ENCODE results near the gene TOR1AIP1. TPM values are rescaled to one million over a fixed set of nuclear protein-coding genes. Genes with fewer than 3 reads are reported as not detected.

Gene TOR1AIP1
- total and polyA plus RNA-seq, 3 donors from 2014 or later = 62.7 to 72.3 (median 63.7) TPM

DNA sequence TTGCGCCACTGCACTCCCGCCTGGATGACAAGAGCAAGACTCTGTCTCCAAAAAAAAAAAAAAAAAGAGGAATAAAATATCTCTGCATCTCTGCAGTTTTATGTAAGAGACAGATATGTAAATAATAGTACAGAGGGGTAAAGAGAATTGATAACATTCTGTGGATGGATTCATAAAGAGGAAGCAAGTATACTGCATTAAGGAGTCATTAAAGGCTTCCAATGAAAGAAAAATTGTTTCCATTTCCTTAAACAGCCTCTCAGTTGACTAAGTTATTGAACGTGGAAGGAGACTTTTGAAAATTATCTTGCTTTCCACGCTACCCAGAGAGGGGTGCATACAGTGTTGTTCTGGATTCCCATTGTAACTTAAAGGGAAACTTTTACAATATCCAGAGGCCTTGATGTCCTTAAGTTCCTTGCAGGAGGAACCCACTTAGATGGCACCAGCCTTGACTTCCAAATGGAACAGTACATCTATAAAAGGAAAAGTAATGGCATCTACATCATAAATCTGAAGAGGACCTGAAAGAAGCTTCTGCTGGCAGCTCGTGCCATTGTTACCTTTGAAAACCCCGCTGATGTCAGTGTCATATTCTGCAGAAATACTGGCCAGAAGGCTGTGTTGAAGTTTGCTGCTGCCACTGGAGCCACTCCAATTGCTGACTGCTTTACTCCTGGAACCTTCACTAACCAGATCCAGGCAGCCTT is 86.4 kb downstream of the TOR1AIP1 start:
- peaks cover 19% of the 10 kb centered on the region for H3K4me1 ChIP-seq
- DNase-seq = no peak
- no peaks in the 10 kb centered on the region for H3K36me3 ChIP-seq (ENCODE audit: low read depth, missing control alignments)
- intact Hi-C loops (cut with DNase I; ENCODE audit: low total_unique reads) = no loop called here
- 84 to 94% methylated on average over 6 of the region's 6 CpGs for WGBS, 2 donors
- TF ChIP-seq CTCF (IDR thresholded peaks at IDR 0.05) = no peak
- TF ChIP-seq POLR2A (IDR thresholded peaks at IDR 0.05) = no peak
- no peak overlapping the region for H3K4me3 ChIP-seq
- peak overlapping the region; percentile 80 to 93 for H3K27ac ChIP-seq
- no peaks in the 10 kb centered on the region for H3K27me3 ChIP-seq
- H3K9me3 ChIP-seq = no peaks in the 10 kb centered on the region

DNA sequence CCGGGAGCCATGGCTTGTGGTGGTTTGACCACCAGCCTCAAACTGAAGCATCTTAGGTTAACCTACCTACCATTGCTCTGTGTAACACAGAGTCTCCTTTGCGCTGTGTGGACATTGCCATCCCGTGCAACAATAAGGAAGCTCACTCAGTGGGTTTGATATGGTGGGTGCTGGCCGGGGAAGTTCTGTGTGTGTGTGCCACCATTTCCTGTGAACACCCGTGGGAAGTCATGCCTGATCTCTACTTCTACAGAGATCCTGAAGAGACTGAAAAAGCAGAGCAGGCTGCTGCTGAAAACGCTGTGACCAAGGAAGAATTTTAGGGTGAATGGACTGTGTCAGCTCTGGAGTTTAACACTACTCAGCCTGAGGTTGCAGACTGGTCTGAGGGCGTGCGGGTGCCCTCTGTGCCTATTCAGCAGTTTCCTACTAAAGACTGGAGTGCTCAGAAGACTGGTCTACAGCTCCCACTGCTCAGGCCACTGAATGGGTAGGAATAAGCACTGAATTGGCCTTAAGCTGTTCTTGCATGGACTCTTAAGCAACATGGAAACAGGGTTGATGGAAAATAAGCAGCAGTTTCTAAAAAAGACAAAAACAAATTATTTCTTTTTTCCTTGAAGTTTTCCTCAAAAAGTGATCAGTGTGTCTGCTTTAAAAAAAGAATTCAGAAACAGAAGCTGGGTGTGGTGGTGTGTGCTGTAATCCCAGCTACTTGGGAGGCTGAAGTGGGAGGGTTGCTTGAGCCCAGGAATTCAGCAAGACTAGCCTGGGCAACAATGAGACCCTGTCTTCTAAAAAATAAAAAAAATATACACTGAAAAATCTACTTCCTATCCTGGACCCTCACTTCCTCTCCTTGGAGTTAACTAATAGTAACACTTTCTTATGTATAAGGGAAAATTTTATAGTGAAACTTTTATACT is 87.2 kb downstream of the TOR1AIP1 start:
- H3K9me3 ChIP-seq = no peaks in the 10 kb centered on the region
- H3K36me3 ChIP-seq (ENCODE audit: low read depth, missing control alignments) = no peaks in the 10 kb centered on the region
- DNase-seq = peak; percentile 32
- H3K4me3 ChIP-seq = no peak overlapping the region
- WGBS, 2 donors = 72 to 77% methylated on average over 7 to 8 of the region's 8 CpGs
- TF ChIP-seq POLR2A (IDR thresholded peaks at IDR 0.05) (no peak), CTCF (IDR thresholded peaks at IDR 0.05) (no peak)
- no peaks in the 10 kb centered on the region for H3K27me3 ChIP-seq
- peak overlapping the region; percentile 80 to 93 for H3K27ac ChIP-seq
- intact Hi-C loops (cut with DNase I; ENCODE audit: low total_unique reads) = no loop called here
- peaks cover 19% of the 10 kb centered on the region for H3K4me1 ChIP-seq

Other genes with a start within 250 kb of the TOR1AIP1 start
- gene FAM163A, start 139.0 kb upstream of the TOR1AIP1 start, total RNA-seq = 1 to 10 TPM; 3.5 to 6.0 TPM
- 6.6 TPM for gene FAM163A, start 139.0 kb upstream of the TOR1AIP1 start, polyA plus RNA-seq (ENCODE audit: insufficient read depth, low read depth, low replicate concordance)
- 10 to 100 TPM; 71.5 to 90.4 TPM for gene TOR1AIP2, start 4.5 kb upstream of the TOR1AIP1 start, total RNA-seq
- gene TOR1AIP2, start 4.5 kb upstream of the TOR1AIP1 start, polyA plus RNA-seq (ENCODE audit: insufficient read depth, low read depth, low replicate concordance) = 25.9 TPM
- gene CEP350, start 72.5 kb downstream of the TOR1AIP1 start, total RNA-seq = 100 to 1,000 TPM; 104 to 177 TPM
- 89.4 TPM for gene CEP350, start 72.5 kb downstream of the TOR1AIP1 start, polyA plus RNA-seq (ENCODE audit: insufficient read depth, low read depth, low replicate concordance)

All from testis (tissue), 3 donors.